ENCODE data around the gene MRPS10.
A peak's percentile ranks its signal among the peaks of the same experiment; 100 is the strongest.
"Not testable (repeated sequence)": the region's sequence is repeated elsewhere in the genome, so short reads cannot be mapped to it uniquely, and the experiment has no call there.

MRPS10 gene

DNA sequence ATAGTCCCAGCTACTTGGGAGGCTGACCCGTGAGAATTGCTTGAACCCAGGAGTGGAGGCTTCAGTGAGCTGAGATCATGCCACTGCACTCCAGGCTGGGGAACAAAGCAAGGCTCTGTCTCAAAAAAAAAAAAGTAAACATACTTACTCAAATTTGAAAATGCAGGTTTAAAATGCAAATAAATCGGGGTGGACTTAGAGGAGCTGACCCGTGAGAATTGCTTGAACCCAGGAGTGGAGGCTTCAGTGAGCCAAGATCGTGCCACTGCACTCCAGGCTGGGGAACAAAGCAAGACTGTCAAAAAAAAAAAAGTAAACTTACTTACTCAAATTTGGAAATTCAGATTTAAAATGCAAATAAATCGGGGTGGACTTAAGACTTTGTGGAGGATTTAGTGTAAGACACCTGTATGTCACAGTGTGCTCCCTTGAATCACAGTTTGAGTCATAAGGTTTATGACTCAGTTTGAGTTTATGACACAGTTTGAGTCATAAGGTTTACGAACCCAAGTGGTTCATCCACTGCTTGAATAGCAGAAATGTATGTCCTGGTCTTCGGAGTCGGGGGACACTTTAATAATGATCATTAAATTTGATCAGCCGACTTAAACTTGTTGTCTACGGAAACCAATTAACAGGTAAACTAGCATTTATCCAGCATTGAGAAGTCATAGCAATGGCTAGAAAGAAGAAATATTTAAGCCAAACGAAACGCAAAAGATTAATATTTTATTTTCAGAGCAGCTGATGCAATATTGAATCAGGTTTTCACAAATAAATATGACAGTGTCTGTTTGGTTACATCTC, 6.8 kb upstream of the MRPS10 start:
- peaks cover 4% of the 10 kb centered on the region for H3K36me3 ChIP-seq (replicated peaks)
- in situ Hi-C loops (cut with HindIII; ENCODE audit: low pct_ligation_motif_present, low sequenced_read_pairs) = no loop called here
- no peaks in the 10 kb centered on the region for H3K27me3 ChIP-seq (replicated peaks)
- H3K4me3 ChIP-seq (ENCODE audit: low read depth, low read length) = no peak overlapping the region
- DNase-seq = peak; percentile 78
- no peak for TF ChIP-seq CTCF (IDR thresholded peaks at IDR 0.05; ENCODE audit: low read depth, low read length, missing control alignments)
- peak overlapping the region; percentile 92 for H3K27ac ChIP-seq

DNA sequence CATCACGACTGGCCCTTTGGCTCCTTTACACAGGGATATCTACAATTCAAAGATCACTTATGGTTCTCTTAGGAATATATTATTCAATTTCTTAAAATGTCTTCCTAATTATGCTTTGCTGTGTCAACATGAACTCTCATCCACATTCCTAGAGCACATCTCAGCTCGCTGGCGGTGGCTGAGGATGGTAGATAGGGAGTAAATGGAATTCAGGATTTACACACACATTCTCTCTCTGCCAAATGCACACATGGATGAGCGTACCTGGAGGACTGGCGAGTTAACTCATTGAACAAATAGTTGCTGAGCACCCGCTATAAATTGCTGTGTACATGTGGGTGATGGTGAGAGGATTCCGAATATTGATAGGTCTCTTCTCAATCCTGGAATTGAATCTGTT, 4.8 kb upstream of the MRPS10 start:
- H3K4me3 ChIP-seq (ENCODE audit: low read depth, low read length) = no peak overlapping the region
- H3K36me3 ChIP-seq (replicated peaks) = no peaks in the 10 kb centered on the region
- in situ Hi-C loops (cut with HindIII; ENCODE audit: low pct_ligation_motif_present, low sequenced_read_pairs) = no loop called here
- H3K27me3 ChIP-seq (replicated peaks) = no peaks in the 10 kb centered on the region
- no peak for DNase-seq
- no peak for TF ChIP-seq CTCF (IDR thresholded peaks at IDR 0.05; ENCODE audit: low read depth, low read length, missing control alignments)
- no peak overlapping the region for H3K27ac ChIP-seq

DNA sequence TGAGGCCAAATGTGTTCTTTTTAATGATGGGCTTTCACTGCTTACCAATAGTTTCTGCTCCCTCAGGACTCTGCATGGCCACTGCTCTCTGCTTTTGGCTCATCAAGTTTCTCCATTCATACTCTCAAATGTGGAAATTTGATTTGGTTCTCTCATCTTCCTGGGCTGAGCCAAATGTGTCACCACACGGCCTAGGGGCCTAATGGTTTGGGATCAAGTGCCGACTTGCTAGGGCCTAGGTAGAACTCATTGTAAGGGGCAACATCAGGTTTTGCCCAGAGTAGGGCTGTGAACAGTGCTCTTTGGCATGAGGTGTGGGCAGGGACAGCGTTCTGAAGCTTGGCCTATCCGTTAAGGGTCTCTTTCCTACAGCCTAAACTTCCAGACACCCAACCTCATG, 3.9 kb upstream of the MRPS10 start:
- in situ Hi-C loops (cut with HindIII; ENCODE audit: low pct_ligation_motif_present, low sequenced_read_pairs) = no loop called here
- Histone ChIP-seq H3K4me3 (ENCODE audit: low read depth, low read length) (no peak overlapping the region), H3K36me3 (replicated peaks) (no peaks in the 10 kb centered on the region), H3K27ac (no peak overlapping the region), H3K27me3 (replicated peaks) (no peaks in the 10 kb centered on the region)
- no peak for TF ChIP-seq CTCF (IDR thresholded peaks at IDR 0.05; ENCODE audit: low read depth, low read length, missing control alignments)
- DNase-seq = no peak

GRCh38 chr6:42220807-42221206, 3.1 kb upstream of the MRPS10 start:
- in situ Hi-C loops (cut with HindIII; ENCODE audit: low pct_ligation_motif_present, low sequenced_read_pairs) = no loop called here
- no peak for DNase-seq
- H3K27ac ChIP-seq = no peak overlapping the region
- H3K36me3 ChIP-seq (replicated peaks) = no peaks in the 10 kb centered on the region
- no peak for TF ChIP-seq CTCF (IDR thresholded peaks at IDR 0.05; ENCODE audit: low read depth, low read length, missing control alignments)
- H3K4me3 ChIP-seq (ENCODE audit: low read depth, low read length) = no peak overlapping the region
- no peaks in the 10 kb centered on the region for H3K27me3 ChIP-seq (replicated peaks)

- H3K27ac ChIP-seq = peak overlapping the region; percentile 83
- no peak for TF ChIP-seq CTCF (IDR thresholded peaks at IDR 0.05; ENCODE audit: low read depth, low read length, missing control alignments)
- no peaks in the 10 kb centered on the region for H3K27me3 ChIP-seq (replicated peaks)
- DNase-seq = no peak
- peak overlapping the region; percentile 97 for H3K4me3 ChIP-seq (ENCODE audit: low read depth, low read length)
- peaks cover 11% of the 10 kb centered on the region for H3K36me3 ChIP-seq (replicated peaks)
- in situ Hi-C loops (cut with HindIII; ENCODE audit: low pct_ligation_motif_present, low sequenced_read_pairs) = no loop called here
Observed at GRCh38 chr6:42217157-42217518, 523 bp downstream of the MRPS10 start.

- H3K27ac ChIP-seq; in situ Hi-C loops (cut with HindIII; ENCODE audit: low pct_ligation_motif_present, low sequenced_read_pairs); H3K4me3 ChIP-seq (ENCODE audit: low read depth, low read length); DNase-seq; H3K27me3 ChIP-seq (replicated peaks): not testable (repeated sequence)
- peaks cover 17% of the 10 kb centered on the region for H3K36me3 ChIP-seq (replicated peaks)
Observed at GRCh38 chr6:42216495-42216894, 1.2 kb downstream of the MRPS10 start.
